SK-N-SH (cell line): ENCODE results near the gene MAP2K7. TPM values are rescaled to one million over a fixed set of nuclear protein-coding genes. Genes with fewer than 3 reads are reported as not detected.
A peak's percentile ranks its signal among the peaks of the same experiment; 100 is the strongest.

Experiments
- CTCF ChIA-PET: fragments of 300-600, 350-600 bp; formaldehyde crosslinking; extraction: SDS; loops from one replicate; lab custom pipeline; 2021; lab: Yijun Ruan, JAX
- POLR2A ChIA-PET: fragments of 350-600 bp; sonication (Branson Sonifier 250); formaldehyde crosslinking; extraction: SDS; loops from one replicate; lab custom pipeline; 2020; ENCODE audit warnings: antibody characterized with exemption, inconsistent platforms; lab: Yijun Ruan, JAX
- DNase-seq: peaks from one replicate; pipeline ENCODE4 v3.0.0; 2012
- H2AFZ ChIP-seq: fragments of 200-600 bp; sonication (generic); 2 replicates; pipeline ENCODE4 v1.8.1; 2016; ENCODE audit warnings: antibody characterized with exemption, mild to moderate bottlenecking, low read depth
- H3F3A ChIP-seq: fragments of 200-600 bp; sonication (generic); replicated peaks from 2 replicates; pipeline ENCODE3; 2016; ENCODE audit warnings: antibody characterized with exemption, mild to moderate bottlenecking; ENCODE audit not compliant: insufficient read depth
- H3K27ac ChIP-seq, 2 experiments: fragments of 200-500 bp in 1 of 2; fragments of 200-600 bp in 1 of 2; sonication (Bioruptor generic) in 1 of 2; sonication (generic), shearing (Covaris generic) in 1 of 2; 2 replicates each; pipeline versions ENCODE4 v1.5.1 to v1.6.1; 2014 to 2016; ENCODE audit warnings: low read depth in 2 of 2, inconsistent platforms in 1 of 2, low read length in 1 of 2, mild to moderate bottlenecking in 1 of 2, mixed read lengths in 1 of 2
- H3K27me3 ChIP-seq: fragments of 200-600 bp; sonication (generic), shearing (Covaris generic); 2 replicates; pipeline ENCODE4 v1.6.1; 2016; ENCODE audit warnings: mixed run types; ENCODE audit not compliant: insufficient read depth
- H3K36me3 ChIP-seq, 2 experiments: fragments of 200-500 bp in 1 of 2; fragments of 200-600 bp in 1 of 2; sonication (Bioruptor generic) in 1 of 2; sonication (generic) in 1 of 2; replicated peaks in 1 of 2; 2 replicates each; pipeline versions ENCODE3 to v1.5.1; 2014 to 2016; ENCODE audit warnings: low read length in 1 of 2, mild to moderate bottlenecking in 1 of 2; ENCODE audit not compliant: insufficient read depth in 2 of 2, control insufficient read depth in 1 of 2
- H3K4me1 ChIP-seq, 2 experiments: fragments of 200-500 bp in 1 of 2; fragments of 200-600 bp in 1 of 2; sonication (Bioruptor generic) in 1 of 2; sonication (generic), shearing (Covaris generic) in 1 of 2; 2 replicates each; pipeline versions ENCODE4 v1.5.1 to v1.6.1; 2014 to 2016; ENCODE audit warnings: low read depth in 1 of 2, low read length in 1 of 2, mixed run types in 1 of 2; ENCODE audit not compliant: insufficient read depth in 2 of 2, control insufficient read depth in 1 of 2
- H3K4me2 ChIP-seq: fragments of 200-600 bp; sonication (generic), shearing (Covaris generic); 2 replicates; pipeline ENCODE4 v1.6.1; 2017; ENCODE audit warnings: mixed run types
- H3K4me3 ChIP-seq, 2 experiments: fragments of 200-500 bp in 1 of 2; fragments of 200-600 bp in 1 of 2; sonication (Bioruptor generic) in 1 of 2; sonication (generic), shearing (Covaris generic) in 1 of 2; 2 replicates each; pipeline versions ENCODE4 v1.5.1 to v1.8.1; 2014 to 2016; ENCODE audit warnings: low read depth in 2 of 2, inconsistent platforms in 1 of 2, low read length in 1 of 2, mild to moderate bottlenecking in 1 of 2, mixed read lengths in 1 of 2, moderate library complexity in 1 of 2
- H3K79me2 ChIP-seq: fragments of 200-600 bp; sonication (generic); 2 replicates; pipeline ENCODE4 v1.8.1; 2017; ENCODE audit warnings: mild to moderate bottlenecking; ENCODE audit not compliant: insufficient read depth
- H3K9ac ChIP-seq: fragments of 200-600 bp; sonication (generic); 2 replicates; pipeline ENCODE4 v1.6.1; 2017; ENCODE audit warnings: mixed run types
- H3K9me2 ChIP-seq: fragments of 200-600 bp; sonication (generic); 2 replicates; pipeline ENCODE4 v1.6.1; 2017; ENCODE audit warnings: mixed run types
- H3K9me3 ChIP-seq: fragments of 200-600 bp; sonication (generic); 2 replicates; pipeline ENCODE4 v1.6.1; 2017; ENCODE audit warnings: mixed run types, mild to moderate bottlenecking, moderate library complexity
- H4K20me1 ChIP-seq: fragments of 200-600 bp; sonication (generic); 2 replicates; pipeline ENCODE4 v1.6.1; 2017; ENCODE audit warnings: mild to moderate bottlenecking, mixed run types; ENCODE audit not compliant: insufficient read depth
- CTCF ChIP-seq: fragments of 200-600 bp; sonication (generic); IDR thresholded peaks from 2 replicates; pipeline ENCODE4 v1.6.1; 2017; ENCODE audit warnings: antibody characterized with exemption, mild to moderate bottlenecking, moderate library complexity
- ELF1 ChIP-seq: IDR thresholded peaks from 2 replicates; pipeline ENCODE4 v1.4.0; 2012
- EZH2phosphoT487 ChIP-seq: fragments of 200-600 bp; sonication (generic); IDR thresholded peaks from 2 replicates; pipeline ENCODE4 v1.6.1; 2017; ENCODE audit warnings: low read depth, mixed run types, mild to moderate bottlenecking, antibody characterized with exemption, moderate library complexity, borderline replicate concordance
- FOXJ3 ChIP-seq: sonication (generic); formaldehyde crosslinking; IDR thresholded peaks from 2 replicates; pipeline ENCODE4 v1.5.1; 2020; ENCODE audit warnings: mild to moderate bottlenecking, missing genetic modification reagents
- FOXM1 ChIP-seq: IDR thresholded peaks from 2 replicates; pipeline ENCODE4 v1.4.0; 2012; ENCODE audit warnings: low read depth, mild to moderate bottlenecking
- GATA2 ChIP-seq: sonication (generic); formaldehyde crosslinking; IDR thresholded peaks from 2 replicates; pipeline ENCODE4 v1.5.0; 2020; ENCODE audit warnings: mild to moderate bottlenecking, missing genetic modification reagents
- MEF2A ChIP-seq: IDR thresholded peaks from 2 replicates; pipeline ENCODE4 v1.4.0; 2012; ENCODE audit warnings: low read depth, borderline replicate concordance
- NFIC ChIP-seq: IDR thresholded peaks from 2 replicates; pipeline ENCODE4 v1.4.0; 2012; ENCODE audit warnings: borderline replicate concordance
- NRF1 ChIP-seq: IDR thresholded peaks from 2 replicates; pipeline ENCODE4 v1.6.1; 2012; ENCODE audit warnings: low read depth, mild to moderate bottlenecking, low read length
- POLR2AphosphoS5 ChIP-seq: IDR thresholded peaks from 2 replicates; pipeline ENCODE4 v1.6.1; 2012; ENCODE audit warnings: low read depth, low read length
- RAD21 ChIP-seq: IDR thresholded peaks from 2 replicates; pipeline ENCODE4 v1.6.1; 2012; ENCODE audit warnings: mild to moderate bottlenecking, low read length
- RCOR1 ChIP-seq: fragments of 150-350 bp; IDR thresholded peaks from 2 replicates; pipeline ENCODE4 v1.6.1; 2017; ENCODE audit warnings: antibody characterized with exemption, low read length
- RFX5 ChIP-seq: IDR thresholded peaks from 2 replicates; pipeline ENCODE4 v1.6.1; 2012; ENCODE audit warnings: mild to moderate bottlenecking, improper control_type of control experiment, low read length
- SIN3A ChIP-seq: IDR thresholded peaks from 2 replicates; pipeline ENCODE4 v1.6.1; 2012; ENCODE audit warnings: low read depth, mild to moderate bottlenecking, low read length, moderate library complexity, borderline replicate concordance
- TAF1 ChIP-seq: IDR thresholded peaks from 2 replicates; pipeline ENCODE4 v1.6.1; 2012; ENCODE audit warnings: low read depth, mild to moderate bottlenecking, low read length, moderate library complexity, borderline replicate concordance
- USF1 ChIP-seq: IDR thresholded peaks from 2 replicates; pipeline ENCODE4 v1.4.0; 2012; ENCODE audit warnings: low read depth, borderline replicate concordance
- YY1 ChIP-seq: IDR thresholded peaks from 2 replicates; pipeline ENCODE4 v1.4.0; 2012; ENCODE audit warnings: low read depth, mild to moderate bottlenecking
- WGBS: methylation state at CpG from one replicate; pipeline ENCODE4 v1.1.6; 2017; ENCODE audit warnings: low lambda C conversion rate; 5-methylcytosine and 5-hydroxymethylcytosine counted together
- polyA plus RNA-seq, 3 experiments: library from polyadenylated mRNA; depleted of rRNA; stranded (reverse); fragments of >200 nt; gene quantifications; 2 replicates each; pipeline ENCODE4 v1.2.3, GENCODE V29; 2012
- TF ChIP-seq, protein P1 (sequence below): IDR thresholded peaks from 2 replicates; pipeline ENCODE4 v1.4.0; 2012; ENCODE audit warnings: low read depth

MAP2K7 gene
- polyA plus RNA-seq, 1 of the 3 experiments (the other 2 are of a cell fraction), result 13.0 TPM

DNA sequence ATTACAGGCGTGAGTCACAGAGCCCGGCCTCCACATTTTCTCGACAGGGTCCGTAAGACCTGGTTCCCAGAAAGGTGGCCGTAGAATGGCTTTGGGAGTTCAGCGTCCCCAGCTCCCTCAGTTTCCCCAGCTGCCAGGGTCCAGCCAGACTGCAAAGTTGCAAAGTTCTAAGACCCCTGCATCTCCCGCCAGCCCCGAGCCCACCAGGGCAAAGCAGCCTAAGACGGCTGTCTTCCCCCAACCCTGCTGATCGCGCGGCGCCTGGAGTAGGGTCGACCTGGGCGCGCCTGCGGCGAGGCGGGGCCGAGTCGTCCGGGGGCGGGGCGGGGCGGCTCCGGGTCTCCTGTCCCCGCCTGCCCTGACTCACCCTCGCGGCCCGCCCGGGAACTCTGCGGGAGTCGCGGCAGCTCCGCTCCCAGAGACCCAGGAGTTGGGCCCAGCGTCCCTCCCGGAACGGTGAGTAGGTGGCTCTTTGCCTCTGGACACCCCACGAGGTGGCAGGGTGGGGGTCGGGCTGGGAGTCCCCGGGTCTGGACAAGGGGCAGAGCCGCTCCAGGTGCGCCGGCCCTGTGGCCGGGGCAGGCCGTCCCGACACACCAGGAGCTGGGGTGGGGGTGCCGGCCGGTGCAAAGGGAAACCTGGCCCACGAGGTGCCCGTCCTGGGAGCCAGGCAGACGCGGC lies 15.4 kb upstream of the MAP2K7 start, which contains the start of gene LRRC8E:
Gene LRRC8E (plus strand): TSS at position 366 of the 681 bp plus-strand sequence. CDS start 7,094 bp downstream, outside the sequence.
- Histone ChIP-seq H3F3A (no peaks in the 10 kb centered on the region), H3K4me1 (no peaks in the 10 kb centered on the region), H2AFZ (no peak within 1 kb of the TSS), H3K9me3 (no peaks in the 10 kb centered on the region), H3K79me2 (no peaks in the 10 kb centered on the region), H3K9me2 (no peaks in the 10 kb centered on the region), H3K4me3 (no peak within 1 kb of the TSS), H3K27me3 (no peaks in the 10 kb centered on the region; the same call in 1 of the 2 replicates), H3K9ac (no peak within 1 kb of the TSS), H3K27ac (no peak within 1 kb of the TSS), H3K4me2 (no peak within 1 kb of the TSS), H3K36me3 (no peaks in the 10 kb centered on the region), H4K20me1 (no peaks in the 10 kb centered on the region)
- peak; percentile 24 for DNase-seq
- CTCF ChIA-PET, result interaction anchor here (0.9 to 1.4 kb wide), 3 partner anchors 12 to 20 kb away, joined by 3 read pairs; no protein-coding TSS in a partner anchor
- TF ChIP-seq RAD21 (no peak), RCOR1 (no peak), NFIC (no peak), FOXM1 (no peak), ELF1 (no peak), USF1 (no peak), POLR2AphosphoS5 (no peak), NRF1 (no peak), TAF1 (no peak), MEF2A (no peak), EZH2phosphoT487 (no peak), YY1 (no peak), SIN3A (no peak), GATA2 (no peak), RFX5 (no peak), FOXJ3 (no peak), CTCF (no peak)
- TF ChIP-seq, protein P1, sequence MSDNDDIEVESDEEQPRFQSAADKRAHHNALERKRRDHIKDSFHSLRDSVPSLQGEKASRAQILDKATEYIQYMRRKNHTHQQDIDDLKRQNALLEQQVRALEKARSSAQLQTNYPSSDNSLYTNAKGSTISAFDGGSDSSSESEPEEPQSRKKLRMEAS, result no peak
- WGBS, result 87% methylated on average over 19 of the region's 53 CpGs
- POLR2A ChIA-PET, result no interaction called here
